Measurements from ENCODE around the gene ABLIM2. TPM values are rescaled to one million over a fixed set of nuclear protein-coding genes. Genes with fewer than 3 reads are reported as not detected.

Gene ABLIM2
- total RNA-seq, 1 experiment from 2014 or later = 6.1 TPM

DNA sequence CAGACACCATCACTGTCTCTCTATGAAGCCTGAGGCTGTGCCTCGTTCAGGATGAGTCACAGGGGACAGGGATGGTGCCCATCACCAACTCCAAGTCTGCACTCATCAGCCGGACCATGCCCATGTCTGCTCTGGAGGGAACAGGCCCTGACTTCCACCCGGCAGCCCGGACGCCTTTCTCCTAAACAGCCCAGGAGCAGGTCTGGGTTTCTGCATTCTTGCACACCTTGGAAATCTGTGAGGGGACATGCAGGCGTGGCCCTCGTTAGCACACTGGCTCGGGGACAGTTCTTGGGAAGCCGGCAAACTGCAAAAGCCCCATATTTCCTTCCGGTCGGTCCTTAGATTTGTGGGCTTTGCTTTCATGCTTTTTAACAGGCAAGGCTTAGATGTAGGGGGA, 151.0 kb downstream of the ABLIM2 start:
- Histone ChIP-seq H3K27me3 (ENCODE audit: insufficient read depth, low read length) (peaks cover 6% of the 10 kb centered on the region; the same call in 1 of the 2 replicates), H3K79me2 (ENCODE audit: insufficient read depth, low read length) (no peaks in the 10 kb centered on the region), H3K4me1 (ENCODE audit: control insufficient read depth in 1 of 2, insufficient read depth in 2 of 2, low read length in 2 of 2) (no peaks in the 10 kb centered on the region), H2AFZ (ENCODE audit: low read depth, low read length, poor library complexity, severe bottlenecking) (no peak overlapping the region), H3K4me3 (replicated peaks in 1 of 2; ENCODE audit: low read depth in 1 of 2, low read length in 2 of 2) (no peak overlapping the region), H3K27ac (ENCODE audit: low read depth, low read length) (no peak overlapping the region), H3K9me2 (ENCODE audit: insufficient read depth) (no peaks in the 10 kb centered on the region), H3K9me3 (ENCODE audit: control insufficient read depth in 1 of 2, insufficient read depth in 1 of 2, low read depth in 1 of 2, low read length in 2 of 2) (no peaks in the 10 kb centered on the region), H3K4me2 (ENCODE audit: low read length) (no peak overlapping the region), H4K20me1 (ENCODE audit: insufficient read depth) (no peaks in the 10 kb centered on the region), H3K36me3 (ENCODE audit: control insufficient read depth in 1 of 2, insufficient read depth in 2 of 2, low read length in 2 of 2) (no peaks in the 10 kb centered on the region), H3K9ac (ENCODE audit: low read length) (no peak overlapping the region)
- no peak for ATAC-seq
- RAD21 ChIA-PET (ENCODE audit: low non-redundant PET in 1 of 2, low total read pairs in 2 of 2, uncharacterized antibody in 2 of 2, unreplicated experiment in 2 of 2) = no interaction called here
- intact Hi-C loops (cut with micrococcal nuclease) = no loop called here
- TF ChIP-seq SRF (IDR thresholded peaks at IDR 0.05; ENCODE audit: low read depth) (no peak), RAD21 (IDR thresholded peaks at IDR 0.05; ENCODE audit: low read depth) (no peak), CEBPB (IDR thresholded peaks at IDR 0.05; ENCODE audit: low read depth) (no peak), TCF7L2 (IDR thresholded peaks at IDR 0.05; ENCODE audit: borderline replicate concordance, extremely low read depth, insufficient read depth, insufficient read length) (no peak), JUND (IDR thresholded peaks at IDR 0.05) (no peak), FOSL1 (IDR thresholded peaks at IDR 0.05; ENCODE audit: low read depth) (no peak), EGR1 (IDR thresholded peaks at IDR 0.05; ENCODE audit: low read depth) (no peak), POLR2AphosphoS5 (IDR thresholded peaks at IDR 0.05; ENCODE audit: low read depth, low read length) (no peak)
- TF ChIP-seq, protein P1, sequence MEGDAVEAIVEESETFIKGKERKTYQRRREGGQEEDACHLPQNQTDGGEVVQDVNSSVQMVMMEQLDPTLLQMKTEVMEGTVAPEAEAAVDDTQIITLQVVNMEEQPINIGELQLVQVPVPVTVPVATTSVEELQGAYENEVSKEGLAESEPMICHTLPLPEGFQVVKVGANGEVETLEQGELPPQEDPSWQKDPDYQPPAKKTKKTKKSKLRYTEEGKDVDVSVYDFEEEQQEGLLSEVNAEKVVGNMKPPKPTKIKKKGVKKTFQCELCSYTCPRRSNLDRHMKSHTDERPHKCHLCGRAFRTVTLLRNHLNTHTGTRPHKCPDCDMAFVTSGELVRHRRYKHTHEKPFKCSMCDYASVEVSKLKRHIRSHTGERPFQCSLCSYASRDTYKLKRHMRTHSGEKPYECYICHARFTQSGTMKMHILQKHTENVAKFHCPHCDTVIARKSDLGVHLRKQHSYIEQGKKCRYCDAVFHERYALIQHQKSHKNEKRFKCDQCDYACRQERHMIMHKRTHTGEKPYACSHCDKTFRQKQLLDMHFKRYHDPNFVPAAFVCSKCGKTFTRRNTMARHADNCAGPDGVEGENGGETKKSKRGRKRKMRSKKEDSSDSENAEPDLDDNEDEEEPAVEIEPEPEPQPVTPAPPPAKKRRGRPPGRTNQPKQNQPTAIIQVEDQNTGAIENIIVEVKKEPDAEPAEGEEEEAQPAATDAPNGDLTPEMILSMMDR (IDR thresholded peaks at IDR 0.05 in 2 of 3, conservative IDR thresholded peaks at IDR 0.05 in 1 of 3; ENCODE audit: borderline replicate concordance in 1 of 3, insufficient read depth in 1 of 3, low read depth in 2 of 3, low read length in 2 of 3) = no peak
- TF ChIP-seq, protein P2, sequence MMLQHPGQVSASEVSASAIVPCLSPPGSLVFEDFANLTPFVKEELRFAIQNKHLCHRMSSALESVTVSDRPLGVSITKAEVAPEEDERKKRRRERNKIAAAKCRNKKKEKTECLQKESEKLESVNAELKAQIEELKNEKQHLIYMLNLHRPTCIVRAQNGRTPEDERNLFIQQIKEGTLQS (IDR thresholded peaks at IDR 0.05) = no peak
- TF ChIP-seq, protein P3, sequence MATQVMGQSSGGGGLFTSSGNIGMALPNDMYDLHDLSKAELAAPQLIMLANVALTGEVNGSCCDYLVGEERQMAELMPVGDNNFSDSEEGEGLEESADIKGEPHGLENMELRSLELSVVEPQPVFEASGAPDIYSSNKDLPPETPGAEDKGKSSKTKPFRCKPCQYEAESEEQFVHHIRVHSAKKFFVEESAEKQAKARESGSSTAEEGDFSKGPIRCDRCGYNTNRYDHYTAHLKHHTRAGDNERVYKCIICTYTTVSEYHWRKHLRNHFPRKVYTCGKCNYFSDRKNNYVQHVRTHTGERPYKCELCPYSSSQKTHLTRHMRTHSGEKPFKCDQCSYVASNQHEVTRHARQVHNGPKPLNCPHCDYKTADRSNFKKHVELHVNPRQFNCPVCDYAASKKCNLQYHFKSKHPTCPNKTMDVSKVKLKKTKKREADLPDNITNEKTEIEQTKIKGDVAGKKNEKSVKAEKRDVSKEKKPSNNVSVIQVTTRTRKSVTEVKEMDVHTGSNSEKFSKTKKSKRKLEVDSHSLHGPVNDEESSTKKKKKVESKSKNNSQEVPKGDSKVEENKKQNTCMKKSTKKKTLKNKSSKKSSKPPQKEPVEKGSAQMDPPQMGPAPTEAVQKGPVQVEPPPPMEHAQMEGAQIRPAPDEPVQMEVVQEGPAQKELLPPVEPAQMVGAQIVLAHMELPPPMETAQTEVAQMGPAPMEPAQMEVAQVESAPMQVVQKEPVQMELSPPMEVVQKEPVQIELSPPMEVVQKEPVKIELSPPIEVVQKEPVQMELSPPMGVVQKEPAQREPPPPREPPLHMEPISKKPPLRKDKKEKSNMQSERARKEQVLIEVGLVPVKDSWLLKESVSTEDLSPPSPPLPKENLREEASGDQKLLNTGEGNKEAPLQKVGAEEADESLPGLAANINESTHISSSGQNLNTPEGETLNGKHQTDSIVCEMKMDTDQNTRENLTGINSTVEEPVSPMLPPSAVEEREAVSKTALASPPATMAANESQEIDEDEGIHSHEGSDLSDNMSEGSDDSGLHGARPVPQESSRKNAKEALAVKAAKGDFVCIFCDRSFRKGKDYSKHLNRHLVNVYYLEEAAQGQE (IDR thresholded peaks at IDR 0.05; ENCODE audit: low read depth) = no peak
- TF ChIP-seq, protein P4, sequence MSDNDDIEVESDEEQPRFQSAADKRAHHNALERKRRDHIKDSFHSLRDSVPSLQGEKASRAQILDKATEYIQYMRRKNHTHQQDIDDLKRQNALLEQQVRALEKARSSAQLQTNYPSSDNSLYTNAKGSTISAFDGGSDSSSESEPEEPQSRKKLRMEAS (IDR thresholded peaks at IDR 0.05) = no peak
- TF ChIP-seq, protein P5, sequence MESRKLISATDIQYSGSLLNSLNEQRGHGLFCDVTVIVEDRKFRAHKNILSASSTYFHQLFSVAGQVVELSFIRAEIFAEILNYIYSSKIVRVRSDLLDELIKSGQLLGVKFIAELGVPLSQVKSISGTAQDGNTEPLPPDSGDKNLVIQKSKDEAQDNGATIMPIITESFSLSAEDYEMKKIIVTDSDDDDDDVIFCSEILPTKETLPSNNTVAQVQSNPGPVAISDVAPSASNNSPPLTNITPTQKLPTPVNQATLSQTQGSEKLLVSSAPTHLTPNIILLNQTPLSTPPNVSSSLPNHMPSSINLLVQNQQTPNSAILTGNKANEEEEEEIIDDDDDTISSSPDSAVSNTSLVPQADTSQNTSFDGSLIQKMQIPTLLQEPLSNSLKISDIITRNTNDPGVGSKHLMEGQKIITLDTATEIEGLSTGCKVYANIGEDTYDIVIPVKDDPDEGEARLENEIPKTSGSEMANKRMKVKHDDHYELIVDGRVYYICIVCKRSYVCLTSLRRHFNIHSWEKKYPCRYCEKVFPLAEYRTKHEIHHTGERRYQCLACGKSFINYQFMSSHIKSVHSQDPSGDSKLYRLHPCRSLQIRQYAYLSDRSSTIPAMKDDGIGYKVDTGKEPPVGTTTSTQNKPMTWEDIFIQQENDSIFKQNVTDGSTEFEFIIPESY (IDR thresholded peaks at IDR 0.05; ENCODE audit: extremely low read depth, insufficient replicate concordance, low read length) = no peak
- BruUV-seq (replicated peaks) = no TSS peak
- POLR2A ChIA-PET = no interaction called here
- CTCF ChIA-PET = no interaction called here
- no peak for DNase-seq (ENCODE audit: low read depth, low spot score)
